Measurements from ENCODE around the gene COPS8. TPM values are rescaled to one million over a fixed set of nuclear protein-coding genes. Genes with fewer than 3 reads are reported as not detected.

COPS8 gene
- total and polyA plus RNA-seq, 2 of the 8 experiments (the other 6 are each of a cell fraction or from before 2014, with no cell fraction given), result 59.3 to 67.5 TPM

DNA sequence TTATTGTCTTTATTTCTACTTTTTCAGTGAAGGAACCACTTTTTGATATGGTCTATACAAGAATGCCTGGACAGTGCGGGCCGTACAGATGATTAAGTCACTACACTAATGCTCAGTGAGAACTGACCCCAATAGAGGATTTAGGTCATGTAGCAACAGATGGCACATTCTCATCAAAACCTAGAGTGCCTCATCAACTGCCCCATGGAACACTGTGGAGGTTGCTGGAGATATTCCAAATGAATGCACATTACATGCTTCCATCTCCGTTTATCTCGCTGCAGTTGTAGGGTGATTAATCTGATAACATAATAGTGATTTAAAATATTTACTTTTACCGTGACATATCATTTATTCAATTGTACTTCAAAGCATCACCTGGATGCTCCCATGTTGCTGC lies 41.8 kb upstream of the COPS8 start:
- Histone ChIP-seq H3K56ac (replicated peaks; ENCODE audit: insufficient read length, low read depth, low read length) (no peak overlapping the region), H4K8ac (ENCODE audit: extremely low read depth, insufficient read depth, low read length) (no peak overlapping the region), H3K23ac (ENCODE audit: insufficient read length) (no peak overlapping the region), H3K9ac (replicated peaks in 1 of 4; ENCODE audit: extremely low read depth in 1 of 4, low read depth in 3 of 4, low read length in 3 of 4) (no peak overlapping the region), H3K27me3 (replicated peaks in 1 of 4; ENCODE audit: control insufficient read depth in 3 of 4, extremely low read depth in 1 of 4, insufficient read depth in 3 of 4, low read length in 3 of 4) (no peaks in the 10 kb centered on the region; a peak in 1 of 7 replicates), H3K9me3 (ENCODE audit: insufficient read depth in 2 of 2, low read depth in 1 of 2, low read length in 1 of 2) (peaks cover 0 to 4% of the 10 kb centered on the region in 2 experiments; a peak in 2 of 4 replicates), H3K27ac (ENCODE audit: low read depth, low read length) (no peak overlapping the region), H2BK120ac (replicated peaks; ENCODE audit: low read depth, low read length) (no peak overlapping the region), H4K20me1 (replicated peaks in 1 of 2; ENCODE audit: control insufficient read depth in 1 of 2, insufficient read depth in 2 of 2, low read length in 2 of 2) (no peaks in the 10 kb centered on the region), H3K4ac (replicated peaks; ENCODE audit: insufficient read length, low read depth, low read length) (no peak overlapping the region), H2AFZ (ENCODE audit: low read length) (no peak overlapping the region), H3K4me3 (ENCODE audit: extremely low read depth in 1 of 4, insufficient read depth in 2 of 4, low read depth in 3 of 4, low read length in 4 of 4) (no peak overlapping the region), H3K36me3 (ENCODE audit: control insufficient read depth in 2 of 4, insufficient read depth in 4 of 4, low read length in 3 of 4) (no peaks in the 10 kb centered on the region), H2BK15ac (ENCODE audit: low read length) (no peak overlapping the region), H2BK12ac (ENCODE audit: low read depth, low read length) (no peak overlapping the region), H3K4me2 (ENCODE audit: insufficient read depth in 1 of 2, low read depth in 2 of 2, low read length in 2 of 2) (no peak overlapping the region), H3K23me2 (ENCODE audit: low read depth, low read length) (peaks cover 1% of the 10 kb centered on the region; the same call in 1 of the 2 replicates), H2BK20ac (ENCODE audit: low read length) (no peak overlapping the region), H2AK5ac (ENCODE audit: low read depth, low read length) (no peak overlapping the region), H3K4me1 (replicated peaks in 1 of 4; ENCODE audit: control insufficient read depth in 3 of 4, insufficient read depth in 4 of 4, low read length in 3 of 4) (peaks cover 0 to 14% (median 8%) of the 10 kb centered on the region in 4 experiments; a peak in 5 of 7 replicates), H2BK5ac (ENCODE audit: low read depth, low read length) (no peak overlapping the region), H4K5ac (ENCODE audit: insufficient read length, low read depth, low read length) (no peak overlapping the region), H3K18ac (ENCODE audit: extremely low read depth, low read length) (no peak overlapping the region), H3K79me1 (ENCODE audit: low read depth, low read length) (no peaks in the 10 kb centered on the region), H3K79me2 (ENCODE audit: control insufficient read depth in 1 of 2, insufficient read depth in 2 of 2, low read length in 2 of 2) (no peaks in the 10 kb centered on the region), H3K14ac (ENCODE audit: insufficient read length) (no peak overlapping the region), H4K91ac (replicated peaks; ENCODE audit: insufficient read length, low read length) (no peak overlapping the region)
- WGBS, 2 experiments (ENCODE audit: extremely low coverage in 1 of 2, insufficient coverage in 1 of 2, insufficient read length in 1 of 2, insufficient replicate concordance in 2 of 2, low coverage in 1 of 2, low lambda C conversion rate in 2 of 2, missing lambda C conversion rate in 1 of 2), result 92% methylated on average over 5 of the region's 5 CpGs; no CpG with 5 or more reads in 1 of the 2 experiments
- FAIRE-seq (no peak), DNase-seq (ENCODE audit: low read depth in 1 of 2, low spot score in 2 of 2) (no peak)
- TF ChIP-seq RXRA (IDR thresholded peaks at IDR 0.05; ENCODE audit: insufficient read depth, low read depth, low read length) (no peak), BACH1 (IDR thresholded peaks at IDR 0.05; ENCODE audit: low read length) (no peak), SIN3A (conservative IDR thresholded peaks at IDR 0.05 in 1 of 2, IDR thresholded peaks at IDR 0.05 in 1 of 2; ENCODE audit: low read depth in 1 of 2, low read length in 2 of 2) (no peak), HDAC6 (IDR thresholded peaks at IDR 0.05; ENCODE audit: low read depth, low read length) (no peak), TCF12 (IDR thresholded peaks at IDR 0.05; ENCODE audit: low read depth, low read length) (no peak)
- ChIA-PET CTCF (ENCODE audit: partially characterized antibody) (no interaction called here), POLR2A (ENCODE audit: partially characterized antibody) (no interaction called here)

Data from H1 (cell line).